SK-N-SH (cell line): ENCODE measurements around the gene CLEC17A. TPM values are rescaled to one million over a fixed set of nuclear protein-coding genes. Genes with fewer than 3 reads are reported as not detected.
"Not testable (repeated sequence)": the region's sequence is repeated elsewhere in the genome, so short reads cannot be mapped to it uniquely, and the experiment has no call there.

Experiments
- CTCF ChIA-PET: fragments of 300-600, 350-600 bp; formaldehyde crosslinking; extraction: SDS; loops from one replicate; lab custom pipeline; 2021; lab: Yijun Ruan, JAX
- POLR2A ChIA-PET: fragments of 350-600 bp; sonication (Branson Sonifier 250); formaldehyde crosslinking; extraction: SDS; loops from one replicate; lab custom pipeline; 2020; ENCODE audit warnings: antibody characterized with exemption, inconsistent platforms; lab: Yijun Ruan, JAX
- DNase-seq: peaks from one replicate; pipeline ENCODE4 v3.0.0; 2012
- H2AFZ ChIP-seq: fragments of 200-600 bp; sonication (generic); 2 replicates; pipeline ENCODE4 v1.8.1; 2016; ENCODE audit warnings: antibody characterized with exemption, mild to moderate bottlenecking, low read depth
- H3F3A ChIP-seq: fragments of 200-600 bp; sonication (generic); replicated peaks from 2 replicates; pipeline ENCODE3; 2016; ENCODE audit warnings: antibody characterized with exemption, mild to moderate bottlenecking; ENCODE audit not compliant: insufficient read depth
- H3K27ac ChIP-seq, 2 experiments: fragments of 200-500 bp in 1 of 2; fragments of 200-600 bp in 1 of 2; sonication (Bioruptor generic) in 1 of 2; sonication (generic), shearing (Covaris generic) in 1 of 2; 2 replicates each; pipeline versions ENCODE4 v1.5.1 to v1.6.1; 2014 to 2016; ENCODE audit warnings: low read depth in 2 of 2, inconsistent platforms in 1 of 2, low read length in 1 of 2, mild to moderate bottlenecking in 1 of 2, mixed read lengths in 1 of 2
- H3K27me3 ChIP-seq: fragments of 200-600 bp; sonication (generic), shearing (Covaris generic); 2 replicates; pipeline ENCODE4 v1.6.1; 2016; ENCODE audit warnings: mixed run types; ENCODE audit not compliant: insufficient read depth
- H3K36me3 ChIP-seq, 2 experiments: fragments of 200-500 bp in 1 of 2; fragments of 200-600 bp in 1 of 2; sonication (Bioruptor generic) in 1 of 2; sonication (generic) in 1 of 2; replicated peaks in 1 of 2; 2 replicates each; pipeline versions ENCODE3 to v1.5.1; 2014 to 2016; ENCODE audit warnings: low read length in 1 of 2, mild to moderate bottlenecking in 1 of 2; ENCODE audit not compliant: insufficient read depth in 2 of 2, control insufficient read depth in 1 of 2
- H3K4me1 ChIP-seq, 2 experiments: fragments of 200-500 bp in 1 of 2; fragments of 200-600 bp in 1 of 2; sonication (Bioruptor generic) in 1 of 2; sonication (generic), shearing (Covaris generic) in 1 of 2; 2 replicates each; pipeline versions ENCODE4 v1.5.1 to v1.6.1; 2014 to 2016; ENCODE audit warnings: low read depth in 1 of 2, low read length in 1 of 2, mixed run types in 1 of 2; ENCODE audit not compliant: insufficient read depth in 2 of 2, control insufficient read depth in 1 of 2
- H3K4me2 ChIP-seq: fragments of 200-600 bp; sonication (generic), shearing (Covaris generic); 2 replicates; pipeline ENCODE4 v1.6.1; 2017; ENCODE audit warnings: mixed run types
- H3K4me3 ChIP-seq, 2 experiments: fragments of 200-500 bp in 1 of 2; fragments of 200-600 bp in 1 of 2; sonication (Bioruptor generic) in 1 of 2; sonication (generic), shearing (Covaris generic) in 1 of 2; 2 replicates each; pipeline versions ENCODE4 v1.5.1 to v1.8.1; 2014 to 2016; ENCODE audit warnings: low read depth in 2 of 2, inconsistent platforms in 1 of 2, low read length in 1 of 2, mild to moderate bottlenecking in 1 of 2, mixed read lengths in 1 of 2, moderate library complexity in 1 of 2
- H3K79me2 ChIP-seq: fragments of 200-600 bp; sonication (generic); 2 replicates; pipeline ENCODE4 v1.8.1; 2017; ENCODE audit warnings: mild to moderate bottlenecking; ENCODE audit not compliant: insufficient read depth
- H3K9ac ChIP-seq: fragments of 200-600 bp; sonication (generic); 2 replicates; pipeline ENCODE4 v1.6.1; 2017; ENCODE audit warnings: mixed run types
- H3K9me2 ChIP-seq: fragments of 200-600 bp; sonication (generic); 2 replicates; pipeline ENCODE4 v1.6.1; 2017; ENCODE audit warnings: mixed run types
- H3K9me3 ChIP-seq: fragments of 200-600 bp; sonication (generic); 2 replicates; pipeline ENCODE4 v1.6.1; 2017; ENCODE audit warnings: mixed run types, mild to moderate bottlenecking, moderate library complexity
- H4K20me1 ChIP-seq: fragments of 200-600 bp; sonication (generic); 2 replicates; pipeline ENCODE4 v1.6.1; 2017; ENCODE audit warnings: mild to moderate bottlenecking, mixed run types; ENCODE audit not compliant: insufficient read depth
- FOXM1 ChIP-seq: IDR thresholded peaks from 2 replicates; pipeline ENCODE4 v1.4.0; 2012; ENCODE audit warnings: low read depth, mild to moderate bottlenecking
- GABPA ChIP-seq: IDR thresholded peaks from 2 replicates; pipeline ENCODE4 v1.4.0; 2012; ENCODE audit warnings: low read depth, mild to moderate bottlenecking
- JUND ChIP-seq: IDR thresholded peaks from 2 replicates; pipeline ENCODE4 v1.4.0; 2012
- POLR2AphosphoS5 ChIP-seq: IDR thresholded peaks from 2 replicates; pipeline ENCODE4 v1.6.1; 2012; ENCODE audit warnings: low read depth, low read length
- RAD21 ChIP-seq: IDR thresholded peaks from 2 replicates; pipeline ENCODE4 v1.6.1; 2012; ENCODE audit warnings: mild to moderate bottlenecking, low read length
- RCOR1 ChIP-seq: fragments of 150-350 bp; IDR thresholded peaks from 2 replicates; pipeline ENCODE4 v1.6.1; 2017; ENCODE audit warnings: antibody characterized with exemption, low read length
- TAF1 ChIP-seq: IDR thresholded peaks from 2 replicates; pipeline ENCODE4 v1.6.1; 2012; ENCODE audit warnings: low read depth, mild to moderate bottlenecking, low read length, moderate library complexity, borderline replicate concordance
- TCF12 ChIP-seq: IDR thresholded peaks from 2 replicates; pipeline ENCODE4 v1.4.0; 2012
- YY1 ChIP-seq: IDR thresholded peaks from 2 replicates; pipeline ENCODE4 v1.4.0; 2012; ENCODE audit warnings: low read depth, mild to moderate bottlenecking
- WGBS: methylation state at CpG from one replicate; pipeline ENCODE4 v1.1.6; 2017; ENCODE audit warnings: low lambda C conversion rate; 5-methylcytosine and 5-hydroxymethylcytosine counted together
- polyA plus RNA-seq, 3 experiments: library from polyadenylated mRNA; depleted of rRNA; stranded (reverse); fragments of >200 nt; gene quantifications; 2 replicates each; pipeline ENCODE4 v1.2.3, GENCODE V29; 2012
- TF ChIP-seq, protein P1 (sequence below): fragments of 150-350 bp; IDR thresholded peaks from 2 replicates; pipeline ENCODE4 v1.6.1; 2016; ENCODE audit warnings: mild to moderate bottlenecking, low read depth, low read length
- TF ChIP-seq, protein P2 (sequence below): IDR thresholded peaks from 2 replicates; pipeline ENCODE4 v1.6.1; 2012; ENCODE audit warnings: mild to moderate bottlenecking, low read depth, low read length, moderate library complexity
- TF ChIP-seq, protein P3 (sequence below): IDR thresholded peaks from 2 replicates; pipeline ENCODE4 v1.4.0; 2012; ENCODE audit warnings: low read depth, borderline replicate concordance

CLEC17A gene
- polyA plus RNA-seq, 1 of the 3 experiments (the other 2 are of a cell fraction), result not detected

DNA sequence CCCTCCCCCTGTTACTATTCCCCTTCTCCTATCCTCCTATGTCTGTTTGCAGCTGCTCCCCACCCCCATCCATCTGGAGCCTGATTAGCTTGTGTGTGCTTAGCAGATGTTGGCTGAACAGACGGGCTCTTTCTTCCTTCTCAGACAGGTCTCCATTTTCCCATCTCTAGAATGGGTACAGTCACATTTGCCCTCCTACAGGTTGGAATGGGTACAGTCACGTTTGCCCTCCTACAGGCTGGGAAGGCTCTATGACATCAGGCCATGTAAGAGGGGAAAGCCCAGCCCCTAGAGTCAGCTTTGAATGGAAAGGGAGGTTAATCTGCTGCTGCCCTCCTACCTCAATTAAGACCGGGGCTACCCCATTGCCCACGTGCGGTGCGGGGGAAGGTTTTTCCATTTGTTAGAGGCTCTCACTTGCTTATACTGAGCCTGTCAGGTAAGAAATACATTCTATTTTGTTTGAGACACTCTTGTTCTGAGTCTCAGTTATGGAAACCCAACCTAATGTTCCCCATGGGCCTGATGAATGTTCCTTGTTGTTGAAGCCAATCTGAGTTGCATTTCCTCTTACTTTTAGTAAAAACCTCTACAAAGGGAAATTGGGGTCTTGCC, 2.2 kb upstream of the CLEC17A start:
- Histone ChIP-seq H3K27me3 (peaks cover 5% of the 10 kb centered on the region; the same call in 1 of the 2 replicates), H3F3A (no peaks in the 10 kb centered on the region), H3K4me1 (no peaks in the 10 kb centered on the region), H3K27ac (no peak overlapping the region), H3K9me2 (no peaks in the 10 kb centered on the region), H2AFZ (no peak overlapping the region), H3K36me3 (no peaks in the 10 kb centered on the region), H4K20me1 (no peaks in the 10 kb centered on the region), H3K4me3 (no peak overlapping the region), H3K9ac (no peak overlapping the region), H3K4me2 (no peak overlapping the region), H3K79me2 (no peaks in the 10 kb centered on the region), H3K9me3 (no peaks in the 10 kb centered on the region)
- POLR2A ChIA-PET, result no interaction called here
- CTCF ChIA-PET, result interaction anchor here (1.0 kb wide), 1 partner anchor 27 kb away, joined by 3 read pairs; no protein-coding TSS in a partner anchor
- WGBS, result 7% methylated on average over 6 of the region's 6 CpGs
- TF ChIP-seq TAF1 (no peak), POLR2AphosphoS5 (no peak), RAD21 (no peak), TCF12 (no peak), JUND (no peak), GABPA (no peak), RCOR1 (no peak), YY1 (no peak), FOXM1 (no peak)
- TF ChIP-seq, protein P1, sequence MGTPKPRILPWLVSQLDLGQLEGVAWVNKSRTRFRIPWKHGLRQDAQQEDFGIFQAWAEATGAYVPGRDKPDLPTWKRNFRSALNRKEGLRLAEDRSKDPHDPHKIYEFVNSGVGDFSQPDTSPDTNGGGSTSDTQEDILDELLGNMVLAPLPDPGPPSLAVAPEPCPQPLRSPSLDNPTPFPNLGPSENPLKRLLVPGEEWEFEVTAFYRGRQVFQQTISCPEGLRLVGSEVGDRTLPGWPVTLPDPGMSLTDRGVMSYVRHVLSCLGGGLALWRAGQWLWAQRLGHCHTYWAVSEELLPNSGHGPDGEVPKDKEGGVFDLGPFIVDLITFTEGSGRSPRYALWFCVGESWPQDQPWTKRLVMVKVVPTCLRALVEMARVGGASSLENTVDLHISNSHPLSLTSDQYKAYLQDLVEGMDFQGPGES, result no peak
- TF ChIP-seq, protein P2, sequence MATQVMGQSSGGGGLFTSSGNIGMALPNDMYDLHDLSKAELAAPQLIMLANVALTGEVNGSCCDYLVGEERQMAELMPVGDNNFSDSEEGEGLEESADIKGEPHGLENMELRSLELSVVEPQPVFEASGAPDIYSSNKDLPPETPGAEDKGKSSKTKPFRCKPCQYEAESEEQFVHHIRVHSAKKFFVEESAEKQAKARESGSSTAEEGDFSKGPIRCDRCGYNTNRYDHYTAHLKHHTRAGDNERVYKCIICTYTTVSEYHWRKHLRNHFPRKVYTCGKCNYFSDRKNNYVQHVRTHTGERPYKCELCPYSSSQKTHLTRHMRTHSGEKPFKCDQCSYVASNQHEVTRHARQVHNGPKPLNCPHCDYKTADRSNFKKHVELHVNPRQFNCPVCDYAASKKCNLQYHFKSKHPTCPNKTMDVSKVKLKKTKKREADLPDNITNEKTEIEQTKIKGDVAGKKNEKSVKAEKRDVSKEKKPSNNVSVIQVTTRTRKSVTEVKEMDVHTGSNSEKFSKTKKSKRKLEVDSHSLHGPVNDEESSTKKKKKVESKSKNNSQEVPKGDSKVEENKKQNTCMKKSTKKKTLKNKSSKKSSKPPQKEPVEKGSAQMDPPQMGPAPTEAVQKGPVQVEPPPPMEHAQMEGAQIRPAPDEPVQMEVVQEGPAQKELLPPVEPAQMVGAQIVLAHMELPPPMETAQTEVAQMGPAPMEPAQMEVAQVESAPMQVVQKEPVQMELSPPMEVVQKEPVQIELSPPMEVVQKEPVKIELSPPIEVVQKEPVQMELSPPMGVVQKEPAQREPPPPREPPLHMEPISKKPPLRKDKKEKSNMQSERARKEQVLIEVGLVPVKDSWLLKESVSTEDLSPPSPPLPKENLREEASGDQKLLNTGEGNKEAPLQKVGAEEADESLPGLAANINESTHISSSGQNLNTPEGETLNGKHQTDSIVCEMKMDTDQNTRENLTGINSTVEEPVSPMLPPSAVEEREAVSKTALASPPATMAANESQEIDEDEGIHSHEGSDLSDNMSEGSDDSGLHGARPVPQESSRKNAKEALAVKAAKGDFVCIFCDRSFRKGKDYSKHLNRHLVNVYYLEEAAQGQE, result no peak
- TF ChIP-seq, protein P3, sequence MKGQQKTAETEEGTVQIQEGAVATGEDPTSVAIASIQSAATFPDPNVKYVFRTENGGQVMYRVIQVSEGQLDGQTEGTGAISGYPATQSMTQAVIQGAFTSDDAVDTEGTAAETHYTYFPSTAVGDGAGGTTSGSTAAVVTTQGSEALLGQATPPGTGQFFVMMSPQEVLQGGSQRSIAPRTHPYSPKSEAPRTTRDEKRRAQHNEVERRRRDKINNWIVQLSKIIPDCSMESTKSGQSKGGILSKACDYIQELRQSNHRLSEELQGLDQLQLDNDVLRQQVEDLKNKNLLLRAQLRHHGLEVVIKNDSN, result no peak
- no peak for DNase-seq

DNA sequence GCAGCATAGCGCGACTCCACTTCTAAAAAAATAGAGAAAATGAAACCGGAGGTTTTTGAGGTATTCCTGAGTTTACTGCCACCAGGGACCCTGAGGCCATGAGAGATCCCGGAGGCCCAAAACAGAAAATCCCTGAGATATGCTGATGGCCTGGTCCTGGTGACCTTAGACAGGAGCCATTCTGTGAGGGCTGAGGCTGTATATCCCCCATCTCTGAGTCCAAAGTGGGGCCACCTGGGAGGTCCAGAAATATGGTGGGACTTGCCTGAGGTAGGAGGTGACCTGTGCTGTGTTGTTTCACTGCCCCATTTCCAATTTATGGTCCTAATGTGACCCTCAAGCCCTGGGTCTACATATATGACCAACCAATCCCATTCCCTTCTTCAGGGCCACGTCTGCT, 1.5 kb downstream of the CLEC17A start:
- H3K9me2 ChIP-seq, H4K20me1 ChIP-seq, H3K27me3 ChIP-seq, H3K9ac ChIP-seq, H3K36me3 ChIP-seq, CTCF ChIA-PET, H3K27ac ChIP-seq, DNase-seq, H3K4me3 ChIP-seq, H3K4me1 ChIP-seq, H2AFZ ChIP-seq, H3K79me2 ChIP-seq, H3K9me3 ChIP-seq, POLR2A ChIA-PET, H3F3A ChIP-seq, H3K4me2 ChIP-seq: not testable (repeated sequence)
- WGBS, result 3% methylated on average over 5 of the region's 5 CpGs

DNA sequence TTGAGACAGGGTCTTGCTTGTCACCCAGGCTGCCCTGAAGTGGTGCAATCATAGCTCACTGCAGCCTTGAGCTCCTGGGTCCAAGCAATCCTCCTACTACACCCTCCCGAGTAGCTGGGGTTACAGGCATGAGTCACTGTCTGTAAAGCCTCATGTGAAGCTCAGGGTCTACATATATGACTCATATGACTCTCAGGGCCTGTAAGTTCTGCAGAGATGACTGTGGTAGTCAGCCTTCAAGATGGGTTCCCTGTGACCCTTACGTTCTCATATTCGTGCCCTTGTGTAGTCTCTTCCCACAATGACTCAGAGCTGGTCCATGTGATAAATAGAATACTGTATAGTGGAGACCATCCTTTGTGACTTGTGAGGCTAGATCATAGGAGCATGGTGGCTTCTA, 2.3 kb downstream of the CLEC17A start:
- 0% methylated on average over 1 of the region's 3 CpGs for WGBS
- POLR2A ChIA-PET, H3K4me1 ChIP-seq, H3K4me3 ChIP-seq, H3K27me3 ChIP-seq, H4K20me1 ChIP-seq, H3F3A ChIP-seq, H3K27ac ChIP-seq, H3K9me2 ChIP-seq, H3K36me3 ChIP-seq, H2AFZ ChIP-seq, H3K4me2 ChIP-seq, H3K9me3 ChIP-seq, H3K79me2 ChIP-seq, H3K9ac ChIP-seq, CTCF ChIA-PET, DNase-seq: not testable (repeated sequence)

DNA sequence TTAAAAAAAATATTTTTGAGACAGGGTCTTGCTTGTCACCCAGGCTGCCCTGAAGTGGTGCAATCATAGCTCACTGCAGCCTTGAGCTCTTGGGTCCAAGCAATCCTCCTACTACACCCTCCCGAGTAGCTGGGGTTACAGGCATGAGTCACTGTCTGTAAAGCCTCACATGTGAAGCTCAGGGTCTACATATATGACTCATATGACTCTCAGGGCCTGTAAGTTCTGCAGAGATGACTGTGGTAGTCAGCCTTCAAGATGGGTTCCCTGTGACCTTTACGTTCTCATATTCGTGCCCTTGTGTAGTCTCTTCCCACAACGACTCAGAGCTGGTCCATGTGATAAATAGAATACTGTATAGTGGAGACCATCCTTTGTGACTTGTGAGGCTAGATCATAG, 6.5 kb downstream of the CLEC17A start:
- H3K36me3 ChIP-seq, H2AFZ ChIP-seq, H3K4me2 ChIP-seq, H3K27ac ChIP-seq, H3K9ac ChIP-seq, H3F3A ChIP-seq, H3K27me3 ChIP-seq, CTCF ChIA-PET, POLR2A ChIA-PET, H3K4me3 ChIP-seq, DNase-seq, H3K9me3 ChIP-seq, H3K4me1 ChIP-seq, H4K20me1 ChIP-seq, H3K79me2 ChIP-seq, H3K9me2 ChIP-seq: not testable (repeated sequence)
- WGBS, result 0% methylated on average over 2 of the region's 4 CpGs
